HCEC 1CT (cell line): ENCODE data around the gene CDHR4.
"Not testable (repeated sequence)": the region's sequence is repeated elsewhere in the genome, so short reads cannot be mapped to it uniquely, and the experiment has no call there.

Experiments
- DNase-seq: peaks from one replicate; pipeline ENCODE4 v3.0.0-alpha.2; 2017

Gene CDHR4

GRCh38 chr3:49780080-49780974 lies 19.3 kb downstream of the CDHR4 start:
- no peak for DNase-seq

GRCh38 chr3:49779358-49780079 lies 20.2 kb downstream of the CDHR4 start:
- DNase-seq: no peak

- not testable (repeated sequence) for DNase-seq
Observed at GRCh38 chr3:49776101-49776500, 23.6 kb downstream of the CDHR4 start.

GRCh38 chr3:49775538-49775937 lies 24.1 kb downstream of the CDHR4 start:
- DNase-seq: no peak

- DNase-seq: no peak
Observed at GRCh38 chr3:49772703-49773102, 27.0 kb downstream of the CDHR4 start.

- DNase-seq: no peak
Observed at GRCh38 chr3:49771340-49771938, 28.2 kb downstream of the CDHR4 start.

- DNase-seq: no peak
Observed at GRCh38 chr3:49769926-49770325, 29.7 kb downstream of the CDHR4 start.

GRCh38 chr3:49769286-49769915 lies 30.3 kb downstream of the CDHR4 start:
- no peak for DNase-seq

- DNase-seq: no peak
Observed at GRCh38 chr3:49763981-49764380, 35.7 kb downstream of the CDHR4 start.

- DNase-seq: no peak
Observed at GRCh38 chr3:49761661-49762060, 38.0 kb downstream of the CDHR4 start.

GRCh38 chr3:49759226-49759625 lies 40.4 kb downstream of the CDHR4 start:
- DNase-seq: no peak

- no peak for DNase-seq
Observed at GRCh38 chr3:49757197-49757596, 42.5 kb downstream of the CDHR4 start.

GRCh38 chr3:49756036-49756435 lies 43.6 kb downstream of the CDHR4 start:
- no peak for DNase-seq

- no peak for DNase-seq
Observed at GRCh38 chr3:49754536-49754935, 45.1 kb downstream of the CDHR4 start.

GRCh38 chr3:49751501-49751900 lies 48.2 kb downstream of the CDHR4 start:
- DNase-seq: no peak

- no peak for DNase-seq
Observed at GRCh38 chr3:49750056-49750455, 49.6 kb downstream of the CDHR4 start.

GRCh38 chr3:49748874-49749273 lies 50.8 kb downstream of the CDHR4 start:
- not testable (repeated sequence) for DNase-seq

- peak; percentile 39 for DNase-seq
Observed at GRCh38 chr3:49747792-49748480, 51.7 kb downstream of the CDHR4 start.

- DNase-seq: peak; percentile 12
Observed at GRCh38 chr3:49745986-49746385, 53.7 kb downstream of the CDHR4 start.
